ENCODE data around the gene KRTAP10-1. TPM values are rescaled to one million over a fixed set of nuclear protein-coding genes. Genes with fewer than 3 reads are reported as not detected.

The KRTAP10-1 gene
- total RNA-seq, 2 donors from 2014 or later, result not detected

- DNase-seq (no peak), ATAC-seq (no peak)
- intact Hi-C loops (cut with DNase I), result no loop called here
Observed at GRCh38 chr21:44530903-44531605, 8.9 kb downstream of the KRTAP10-1 start.

DNA sequence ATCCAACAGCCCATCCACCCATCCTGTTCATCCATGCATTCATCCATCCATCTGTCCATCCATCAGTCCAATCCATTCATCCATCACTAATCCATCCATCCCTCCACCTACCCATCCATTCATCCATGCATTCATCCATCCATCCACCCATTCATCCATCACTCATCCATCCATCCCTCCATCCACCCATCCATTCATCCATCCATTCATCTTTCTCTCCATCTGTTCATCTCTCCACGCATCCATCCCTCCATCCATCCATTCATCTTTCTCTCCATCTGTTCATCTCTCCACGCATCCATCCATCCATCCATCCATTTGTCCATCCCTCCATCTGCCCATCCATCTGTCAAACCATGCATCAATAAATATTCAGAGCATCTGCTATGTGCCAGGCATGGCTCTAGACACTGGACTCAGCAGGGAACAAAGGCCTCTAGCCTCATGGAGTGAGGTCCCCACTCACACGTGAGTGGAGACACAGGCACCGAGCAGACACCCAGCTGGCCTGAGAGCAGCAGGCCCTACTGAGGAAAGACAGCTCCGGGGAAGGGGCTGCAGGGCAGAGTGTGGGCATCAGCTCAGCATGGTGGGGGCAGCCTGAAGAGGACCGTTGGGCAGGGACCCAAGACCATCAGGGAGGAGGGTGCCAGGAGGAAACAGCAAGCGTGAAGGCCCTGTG, 9.6 kb downstream of the KRTAP10-1 start:
- ATAC-seq (no peak), DNase-seq (no peak)
- intact Hi-C loops (cut with DNase I), result no loop called here

- DNase-seq, result no peak
- intact Hi-C loops (cut with DNase I), result no loop called here
- ATAC-seq, result no peak
Observed at GRCh38 chr21:44529503-44530125, 10.4 kb downstream of the KRTAP10-1 start.

DNA sequence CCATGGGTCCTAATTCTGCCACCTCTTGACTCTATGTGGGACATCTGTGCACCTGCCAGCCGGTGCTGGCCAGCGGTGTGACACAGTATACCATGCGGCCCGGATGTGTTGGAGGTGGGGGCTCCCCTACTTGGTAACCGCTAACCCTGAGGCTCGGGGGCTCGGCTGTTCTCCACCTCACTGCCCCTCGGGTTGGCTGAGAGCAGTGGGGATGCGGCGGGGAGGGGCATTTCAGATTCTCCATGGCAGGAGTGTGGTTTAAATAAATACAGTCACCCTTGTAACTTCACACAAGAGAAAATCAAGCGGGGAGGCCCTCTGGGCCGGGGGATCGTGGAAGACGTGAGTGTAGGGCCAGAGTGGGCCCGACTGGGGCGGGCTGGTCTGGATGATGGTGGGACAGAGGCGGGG, 11.0 kb downstream of the KRTAP10-1 start:
- ATAC-seq (no peak), DNase-seq (peak; percentile 10)
- intact Hi-C loops (cut with DNase I), result no loop called here

DNA sequence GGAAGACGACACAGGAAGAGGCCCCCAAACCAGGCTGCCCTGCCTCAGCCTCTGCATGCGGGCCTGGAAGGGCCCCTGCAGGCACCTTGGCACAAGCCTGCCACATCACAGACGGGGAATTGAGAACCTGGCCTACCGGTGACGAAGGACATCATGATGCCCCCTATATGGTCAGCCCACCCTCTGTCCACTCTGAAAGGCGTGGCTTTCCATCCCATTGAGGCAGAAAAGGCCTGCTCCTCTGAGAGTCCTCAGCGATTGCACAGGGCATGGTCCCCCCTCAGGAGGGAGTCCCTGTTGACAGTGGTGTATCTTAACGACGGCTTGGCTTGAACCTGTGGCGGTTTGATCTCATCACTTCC, 11.4 kb downstream of the KRTAP10-1 start:
- DNase-seq (peak; percentile 8), ATAC-seq (no peak)
- intact Hi-C loops (cut with DNase I), result no loop called here

DNA sequence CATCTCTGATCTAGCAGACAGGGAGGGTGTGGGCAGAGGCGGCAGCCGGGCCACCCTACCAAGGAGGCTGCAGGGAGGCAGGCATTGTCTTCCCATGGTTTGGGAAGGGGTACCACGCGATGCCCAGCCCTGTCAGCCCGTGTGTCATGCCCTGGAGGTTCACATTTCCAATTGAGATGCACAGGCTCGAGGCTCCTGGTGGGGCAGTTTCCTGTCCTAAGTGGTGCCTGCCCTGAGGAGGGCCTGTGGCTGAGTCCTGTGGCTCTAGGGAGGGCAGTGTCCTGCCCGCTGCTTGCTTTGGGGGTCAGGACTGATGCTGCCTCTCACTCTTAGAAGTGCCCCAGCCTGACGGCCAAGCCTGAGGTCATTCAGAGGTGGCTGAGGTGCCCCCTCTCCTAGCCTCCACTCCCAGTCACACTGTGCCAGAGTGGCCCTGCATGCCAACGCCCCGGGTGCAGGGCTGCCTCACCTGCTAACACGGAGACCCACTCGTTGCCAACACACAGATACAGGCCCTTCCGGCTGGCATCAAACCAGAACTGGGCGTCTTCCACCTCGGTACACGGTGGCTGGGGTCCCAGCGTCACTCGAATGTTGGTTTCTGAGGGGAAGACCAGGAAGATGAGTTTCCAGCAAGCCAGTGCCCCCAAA, 11.9 kb downstream of the KRTAP10-1 start:
- DNase-seq (peak; percentile 18), ATAC-seq (no peak)
- intact Hi-C loops (cut with DNase I), result no loop called here

GRCh38 chr21:44527156-44527982, 12.6 kb downstream of the KRTAP10-1 start:
- ATAC-seq, result no peak

GRCh38 chr21:44526096-44526997, 13.6 kb downstream of the KRTAP10-1 start:
- intact Hi-C loops (cut with DNase I), result no loop called here
- no peak for ATAC-seq
- DNase-seq, result no peak

More at GRCh38 chr21:44527156-44527982, 12.6 kb downstream of the KRTAP10-1 start:
- intact Hi-C loops (cut with DNase I), result no loop called here
- peak; percentile 12 for DNase-seq

- peak; percentile 17 for DNase-seq
- no peak for ATAC-seq
- intact Hi-C loops (cut with DNase I), result no loop called here
Observed at GRCh38 chr21:44525391-44526095, 14.5 kb downstream of the KRTAP10-1 start.

- ATAC-seq (no peak), DNase-seq (no peak)
- intact Hi-C loops (cut with DNase I), result no loop called here
Observed at GRCh38 chr21:44524414-44525371, 15.3 kb downstream of the KRTAP10-1 start.

DNA sequence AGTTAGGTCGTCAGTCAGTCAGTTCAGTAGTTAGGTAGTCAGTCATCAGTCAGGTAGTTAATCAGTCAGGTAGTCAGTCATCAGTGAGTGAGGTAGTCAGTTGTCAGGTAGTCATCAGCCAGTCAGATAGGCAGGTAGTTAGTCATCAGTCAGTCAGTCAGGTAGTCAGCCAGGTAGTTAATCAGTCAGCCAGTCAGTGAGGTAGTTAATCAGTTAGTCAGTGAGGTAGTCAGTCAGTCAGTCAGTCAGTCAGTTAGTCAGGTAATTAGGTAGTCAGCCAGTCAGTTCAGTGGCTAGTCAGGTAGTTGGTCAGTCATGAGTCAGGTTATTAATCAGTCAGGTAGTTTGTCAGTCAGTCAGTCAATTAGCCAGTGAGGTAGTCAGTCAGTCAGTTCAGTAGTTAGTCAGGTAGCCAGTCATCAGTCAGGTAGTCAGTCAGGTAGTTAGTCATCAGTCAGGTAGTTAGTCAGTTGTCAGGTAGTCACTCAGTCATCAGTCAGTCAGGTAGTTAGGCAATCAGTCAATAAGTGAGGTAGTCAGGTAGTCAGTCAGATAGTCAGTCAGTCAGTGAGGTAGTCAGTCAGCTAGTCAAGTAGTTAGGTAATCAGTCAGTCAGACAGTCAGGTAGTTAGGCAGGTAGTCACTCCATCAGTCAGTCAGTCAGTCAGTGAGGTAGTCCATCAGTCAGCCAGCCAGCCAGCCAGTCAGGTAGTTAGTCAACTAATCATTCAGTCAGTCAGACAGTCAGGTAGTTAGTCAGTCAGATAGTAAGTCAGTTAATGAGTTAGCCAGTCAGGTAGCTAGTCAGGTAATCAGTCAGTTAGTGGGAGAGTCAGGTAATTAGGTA, 16.2 kb downstream of the KRTAP10-1 start:
- intact Hi-C loops (cut with DNase I), result no loop called here
- no peak for DNase-seq
- no peak for ATAC-seq

DNA sequence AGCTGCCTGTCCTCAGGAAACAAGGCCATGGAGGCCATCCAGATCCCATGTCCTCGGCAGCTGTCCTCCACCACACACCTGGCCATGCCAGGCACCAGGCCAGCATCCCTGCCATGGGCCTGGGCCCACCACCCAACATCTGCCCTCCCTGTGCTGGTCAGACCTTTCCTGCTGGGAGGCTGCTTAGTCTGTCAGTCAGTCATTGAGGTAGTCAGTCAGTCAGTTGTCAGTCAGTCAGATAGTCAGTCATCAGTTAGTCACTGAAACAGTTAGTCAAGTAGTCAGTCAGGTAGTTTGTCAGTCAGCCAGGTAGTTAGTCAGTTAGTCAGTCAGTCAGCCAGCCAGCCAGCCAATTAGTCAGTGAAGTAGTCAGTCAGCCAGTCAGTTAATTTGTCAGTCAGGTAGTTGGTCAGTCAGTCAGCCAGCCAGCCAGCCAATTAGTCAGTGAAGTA, 17.2 kb downstream of the KRTAP10-1 start:
- DNase-seq, result no peak
- intact Hi-C loops (cut with DNase I), result no loop called here

GRCh38 chr21:44521928-44522752, 17.9 kb downstream of the KRTAP10-1 start:
- intact Hi-C loops (cut with DNase I), result no loop called here
- no peak for ATAC-seq
- DNase-seq, result peak; percentile 10

More for the DNA sequence above, 17.2 kb downstream of the KRTAP10-1 start:
- ATAC-seq, result no peak

DNA sequence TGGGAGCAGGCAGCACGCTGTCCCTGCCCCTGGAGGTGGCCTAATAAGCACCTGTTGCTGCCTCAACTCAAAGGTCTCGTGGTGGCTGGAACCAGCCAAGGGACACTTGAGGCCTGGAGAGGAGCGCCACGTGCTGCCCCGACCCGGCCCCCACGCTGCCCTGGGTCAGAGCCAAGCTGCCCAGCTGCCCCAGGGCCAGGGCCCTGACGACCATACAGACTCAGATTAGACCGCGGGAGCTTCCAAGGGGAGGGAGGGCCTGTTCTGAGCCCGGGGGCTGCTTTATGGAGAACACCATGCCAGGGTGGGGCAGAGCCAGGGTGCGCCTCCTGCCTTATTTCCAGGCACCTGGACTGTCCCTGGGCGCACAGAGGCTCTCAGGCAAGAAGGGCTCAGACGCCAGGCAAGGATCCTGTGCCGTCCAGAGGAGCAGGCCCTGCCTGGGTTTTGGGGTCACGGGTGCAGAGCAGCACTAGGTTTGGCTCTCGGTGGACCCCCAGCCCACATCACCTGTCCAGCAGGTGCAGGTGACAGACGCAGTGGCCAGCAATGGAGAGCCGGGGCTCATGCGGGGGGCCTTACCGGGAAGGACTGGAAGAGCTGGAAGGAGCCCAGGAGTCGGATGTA, 18.6 kb downstream of the KRTAP10-1 start:
- no peak for ATAC-seq
- DNase-seq, result peak; percentile 11

More for the DNA sequence above, 18.6 kb downstream of the KRTAP10-1 start:
- intact Hi-C loops (cut with DNase I), result no loop called here

All from left cardiac atrium (tissue), 4 donors.